H1 (cell line): ENCODE results near the gene E2F8. TPM values are rescaled to one million over a fixed set of nuclear protein-coding genes. Genes with fewer than 3 reads are reported as not detected.

Experiments used
- CTCF ChIA-PET: fragments of 300-600 bp; sonication (Branson Sonifier 250); formaldehyde crosslinking; loops from one replicate; lab custom pipeline; 2021; ENCODE audit not compliant: partially characterized antibody; lab: Charles Lee
- POLR2A ChIA-PET: fragments of 300-600 bp; sonication (Branson Sonifier 250); formaldehyde crosslinking; loops from one replicate; lab custom pipeline; 2021; ENCODE audit warnings: inconsistent platforms; ENCODE audit not compliant: partially characterized antibody; lab: Charles Lee
- DNase-seq, 2 experiments: peaks; one replicate each; pipeline versions ENCODE4 v3.0.0 to v3.0.0-alpha.2; 2010 to 2022; ENCODE audit warnings: low spot score in 2 of 2, low read depth in 1 of 2, mixed read lengths in 1 of 2
- FAIRE-seq: peaks from 2 replicates; lab custom pipeline; 2011; peaks lifted over from hg19 to GRCh38; lab: Jason Lieb, UNC
- H2AFZ ChIP-seq: 2 replicates; pipeline ENCODE4 v1.8.1; 2012; ENCODE audit warnings: low read length, inconsistent platforms
- H2AK5ac ChIP-seq: 2 replicates; pipeline ENCODE4 v1.6.1; 2013; ENCODE audit warnings: low read depth, low read length
- H2BK120ac ChIP-seq: replicated peaks from 2 replicates; pipeline ENCODE3; 2013; ENCODE audit warnings: low read depth, low read length, inconsistent platforms
- H2BK12ac ChIP-seq: 2 replicates; pipeline ENCODE4 v1.6.1; 2013; ENCODE audit warnings: low read depth, low read length
- H2BK15ac ChIP-seq: 2 replicates; pipeline ENCODE4 v1.6.1; 2013; ENCODE audit warnings: low read length
- H2BK20ac ChIP-seq: 2 replicates; pipeline ENCODE4 v1.6.1; 2013; ENCODE audit warnings: low read length
- H2BK5ac ChIP-seq: 2 replicates; pipeline ENCODE4 v1.6.1; 2013; ENCODE audit warnings: low read depth, low read length
- H3K14ac ChIP-seq: 2 replicates; pipeline ENCODE4 v1.6.1; 2013; ENCODE audit warnings: inconsistent platforms; ENCODE audit not compliant: insufficient read length
- H3K18ac ChIP-seq: 2 replicates; pipeline ENCODE4 v1.6.1; 2013; ENCODE audit warnings: low read length; ENCODE audit errors: extremely low read depth
- H3K23ac ChIP-seq: 2 replicates; pipeline ENCODE4 v1.6.1; 2013; ENCODE audit warnings: inconsistent platforms; ENCODE audit not compliant: insufficient read length
- H3K23me2 ChIP-seq: 2 replicates; pipeline ENCODE4 v1.6.1; 2013; ENCODE audit warnings: low read depth, low read length
- H3K27ac ChIP-seq: 2 replicates; pipeline ENCODE4 v1.6.1; 2011; ENCODE audit warnings: low read depth, low read length, inconsistent platforms
- H3K27me3 ChIP-seq, 4 experiments: replicated peaks in 1 of 4; 1 replicate in 1 of 4; 2 replicates in 3 of 4; pipeline versions ENCODE4 v1.6.1 to v1.8.1; 2011 to 2013; ENCODE audit warnings: low read length in 3 of 4, mild to moderate bottlenecking in 3 of 4, inconsistent platforms in 2 of 4, mixed read lengths in 2 of 4, moderate library complexity in 1 of 4; ENCODE audit not compliant: control insufficient read depth in 3 of 4, insufficient read depth in 3 of 4; ENCODE audit errors: extremely low read depth in 1 of 4
- H3K36me3 ChIP-seq, 4 experiments: 2 replicates each; pipeline versions ENCODE4 v1.6.1 to v1.8.1; 2011 to 2013; ENCODE audit warnings: mild to moderate bottlenecking in 4 of 4, low read length in 3 of 4, moderate library complexity in 2 of 4, control low read depth in 1 of 4, inconsistent platforms in 1 of 4; ENCODE audit not compliant: insufficient read depth in 4 of 4, control insufficient read depth in 2 of 4
- H3K4ac ChIP-seq: replicated peaks from 2 replicates; pipeline ENCODE3; 2013; ENCODE audit warnings: low read length, low read depth, mixed read lengths, inconsistent platforms; ENCODE audit not compliant: insufficient read length
- H3K4me1 ChIP-seq, 4 experiments: replicated peaks in 1 of 4; 1 replicate in 1 of 4; 2 replicates in 3 of 4; pipeline versions ENCODE4 v1.6.1 to v1.8.1; 2011 to 2013; ENCODE audit warnings: low read length in 3 of 4, inconsistent platforms in 2 of 4, mixed read lengths in 1 of 4; ENCODE audit not compliant: insufficient read depth in 4 of 4, control insufficient read depth in 3 of 4
- H3K4me2 ChIP-seq, 2 experiments: 2 replicates each; pipeline versions ENCODE4 v1.6.1 to v1.8.1; 2011 to 2013; ENCODE audit warnings: low read depth in 2 of 2, low read length in 2 of 2, control low read depth in 1 of 2, inconsistent platforms in 1 of 2, mild to moderate bottlenecking in 1 of 2; ENCODE audit not compliant: insufficient read depth in 1 of 2
- H3K4me3 ChIP-seq, 4 experiments: fragments of 200-600, 300-600 bp in 1 of 4; sonication (generic), shearing (Covaris generic), sonication (Bioruptor Twin) in 1 of 4; 2 replicates each; pipeline versions ENCODE4 v1.5.1 to v1.8.1; 2011 to 2016; ENCODE audit warnings: low read length in 4 of 4, low read depth in 3 of 4, control low read depth in 2 of 4, inconsistent platforms in 2 of 4, mild to moderate bottlenecking in 2 of 4, mixed read lengths in 1 of 4, moderate library complexity in 1 of 4; ENCODE audit not compliant: insufficient read depth in 2 of 4; ENCODE audit errors: extremely low read depth in 1 of 4
- H3K56ac ChIP-seq: replicated peaks from 2 replicates; pipeline ENCODE3; 2013; ENCODE audit warnings: low read depth, mild to moderate bottlenecking, mixed read lengths, low read length, inconsistent platforms; ENCODE audit not compliant: insufficient read length
- H3K79me1 ChIP-seq: 2 replicates; pipeline ENCODE4 v1.6.1; 2013; ENCODE audit warnings: low read depth, low read length, control low read depth
- H3K79me2 ChIP-seq, 2 experiments: 2 replicates each; pipeline versions ENCODE4 v1.6.1 to v1.8.1; 2012 to 2013; ENCODE audit warnings: low read length in 2 of 2, mild to moderate bottlenecking in 2 of 2, inconsistent platforms in 1 of 2; ENCODE audit not compliant: insufficient read depth in 2 of 2, control insufficient read depth in 1 of 2
- H3K9ac ChIP-seq, 4 experiments: replicated peaks in 1 of 4; 1 replicate in 1 of 4; 2 replicates in 3 of 4; pipeline versions ENCODE4 v1.6.1 to v1.8.1; 2011 to 2013; ENCODE audit warnings: low read depth in 3 of 4, low read length in 3 of 4, control low read depth in 2 of 4, mild to moderate bottlenecking in 2 of 4, moderate library complexity in 2 of 4, inconsistent platforms in 1 of 4; ENCODE audit errors: extremely low read depth in 1 of 4
- H3K9me3 ChIP-seq, 2 experiments: 2 replicates each; pipeline versions ENCODE4 v1.6.1 to v1.8.1; 2012 to 2013; ENCODE audit warnings: mild to moderate bottlenecking in 2 of 2, moderate library complexity in 2 of 2, control low read depth in 1 of 2, inconsistent platforms in 1 of 2, low read depth in 1 of 2, low read length in 1 of 2, mixed read lengths in 1 of 2; ENCODE audit not compliant: insufficient read depth in 2 of 2
- H4K20me1 ChIP-seq, 2 experiments: replicated peaks in 1 of 2; 2 replicates each; pipeline versions ENCODE3 to v1.8.1; 2011 to 2013; ENCODE audit warnings: inconsistent platforms in 2 of 2, low read length in 2 of 2, mild to moderate bottlenecking in 1 of 2; ENCODE audit not compliant: insufficient read depth in 2 of 2, control insufficient read depth in 1 of 2
- H4K5ac ChIP-seq: 2 replicates; pipeline ENCODE4 v1.6.1; 2013; ENCODE audit warnings: low read length, low read depth, mixed read lengths, inconsistent platforms; ENCODE audit not compliant: insufficient read length
- H4K8ac ChIP-seq: 2 replicates; pipeline ENCODE4 v1.8.0; 2013; ENCODE audit warnings: mild to moderate bottlenecking, moderate library complexity, low read length, inconsistent platforms; ENCODE audit not compliant: insufficient read depth; ENCODE audit errors: extremely low read depth
- H4K91ac ChIP-seq: replicated peaks from 2 replicates; pipeline ENCODE3; 2013; ENCODE audit warnings: low read length, mixed read lengths, inconsistent platforms; ENCODE audit not compliant: insufficient read length
- ATF2 ChIP-seq: IDR thresholded peaks from 2 replicates; pipeline ENCODE4 v1.6.1; 2012; ENCODE audit warnings: low read length, inconsistent platforms
- HDAC2 ChIP-seq, 2 experiments: fragments of 300-600 bp in 1 of 2; sonication (generic) in 1 of 2; IDR thresholded peaks; 2 replicates each; pipeline ENCODE4 v1.6.1; 2011 to 2012; ENCODE audit warnings: low read depth in 2 of 2, low read length in 2 of 2, mild to moderate bottlenecking in 2 of 2, moderate library complexity in 2 of 2, borderline replicate concordance in 1 of 2, inconsistent platforms in 1 of 2
- MAFK ChIP-seq: IDR thresholded peaks from 2 replicates; pipeline ENCODE4 v1.6.1; 2012; ENCODE audit warnings: low read depth, mild to moderate bottlenecking, improper control_type of control experiment, low read length
- NANOG ChIP-seq: IDR thresholded peaks from 2 replicates; pipeline ENCODE4 v1.6.1; 2011; ENCODE audit warnings: low read length, low read depth, mild to moderate bottlenecking, inconsistent platforms; ENCODE audit not compliant: insufficient read depth, poor library complexity, severe bottlenecking
- RAD21 ChIP-seq, 2 experiments: IDR thresholded peaks in 1 of 2; conservative IDR thresholded peaks in 1 of 2; 2 replicates each; pipeline ENCODE4 v1.6.1; 2011; ENCODE audit warnings: low read depth in 2 of 2, low read length in 2 of 2, improper control_type of control experiment in 1 of 2, inconsistent platforms in 1 of 2, mild to moderate bottlenecking in 1 of 2, moderate library complexity in 1 of 2
- SIN3A ChIP-seq, 2 experiments: IDR thresholded peaks in 1 of 2; conservative IDR thresholded peaks in 1 of 2; 2 replicates each; pipeline ENCODE4 v1.6.1; 2011 to 2012; ENCODE audit warnings: low read length in 2 of 2, improper control_type of control experiment in 1 of 2, low read depth in 1 of 2, mild to moderate bottlenecking in 1 of 2
- WGBS, 2 experiments: shearing (Covaris generic) in 1 of 2; methylation state at CpG; one replicate each; pipeline versions ENCODE4 v1.1.6 to v1.1.7; 2013 to 2015; ENCODE audit warnings: low lambda C conversion rate in 2 of 2, mixed read lengths in 2 of 2, inconsistent platforms in 1 of 2, low coverage in 1 of 2, missing lambda C conversion rate in 1 of 2; ENCODE audit not compliant: insufficient replicate concordance in 2 of 2, insufficient coverage in 1 of 2, insufficient read length in 1 of 2; ENCODE audit errors: extremely low coverage in 1 of 2, missing lambda C conversion rate in 1 of 2; 5-methylcytosine and 5-hydroxymethylcytosine counted together
- polyA plus RNA-seq, 7 experiments: library from polyadenylated mRNA; depleted of rRNA in 3 of 7; stranded (reverse) in 5 of 7; unstranded in 2 of 7; fragments of >200 nt in 5 of 7; fragments of 200-250 nt in 2 of 7; gene quantifications; 1 replicate in 5 of 7; 2 replicates in 1 of 7; 4 replicates in 1 of 7; pipeline versions ENCODE4 v1.2.1 to v1.2.3, GENCODE V29; 2011 to 2013; ENCODE audit warnings: missing spikeins in 2 of 7, mixed read lengths in 2 of 7
- total RNA-seq: library from RNA; stranded (reverse); fragmentation: NEBNext Ultra II Directional; extraction: Animal tissue kit (Norgen Biotek cat#: 25700); gene quantifications from 2 replicates; pipeline ENCODE4 v1.2.1, GENCODE V29; 2021

The E2F8 gene
- total and polyA plus RNA-seq, 2 of the 8 experiments (the other 6 are each of a cell fraction or from before 2014, with no cell fraction given) = 5.4 to 11.4 TPM

- Histone ChIP-seq H3K4me2 (no peak overlapping the region), H3K79me1 (no peaks in the 10 kb centered on the region), H2BK5ac (no peak overlapping the region), H4K20me1 (no peaks in the 10 kb centered on the region), H3K9me3 (no peaks in the 10 kb centered on the region), H2AK5ac (no peak overlapping the region), H3K23me2 (no peaks in the 10 kb centered on the region), H3K36me3 (no peaks in the 10 kb centered on the region), H2BK120ac (no peak overlapping the region), H3K4me1 (peaks cover 0 to 1% (median 0%) of the 10 kb centered on the region in 4 experiments; a peak in 2 of 7 replicates), H3K23ac (no peak overlapping the region), H3K14ac (no peak overlapping the region), H4K8ac (no peak overlapping the region), H2BK15ac (no peak overlapping the region), H4K91ac (no peak overlapping the region), H2BK20ac (no peak overlapping the region), H4K5ac (no peak overlapping the region), H2BK12ac (no peak overlapping the region), H3K79me2 (no peaks in the 10 kb centered on the region), H3K4ac (no peak overlapping the region), H2AFZ (no peak overlapping the region), H3K56ac (no peak overlapping the region), H3K18ac (no peak overlapping the region), H3K27ac (no peak overlapping the region), H3K4me3 (no peak overlapping the region), H3K9ac (no peak overlapping the region), H3K27me3 (no peaks in the 10 kb centered on the region; a peak in 1 of 7 replicates)
- ChIA-PET CTCF (no interaction called here), POLR2A (no interaction called here)
- 70% methylated on average over 6 of the region's 6 CpGs; no CpG with 5 or more reads in 1 of the 2 experiments for WGBS, 2 experiments
- no peak for DNase-seq
- no peak for FAIRE-seq
- TF ChIP-seq MAFK (no peak), RAD21 (IDR thresholded peaks at IDR 0.05 in 1 of 2, conservative IDR thresholded peaks at IDR 0.05 in 1 of 2; ENCODE audit: low read depth in 2 of 2, low read length in 2 of 2) (no peak), NANOG (no peak), HDAC2 (IDR thresholded peaks at IDR 0.05; ENCODE audit: borderline replicate concordance in 1 of 2, low read depth in 2 of 2, low read length in 2 of 2) (no peak), ATF2 (no peak), SIN3A (conservative IDR thresholded peaks at IDR 0.05 in 1 of 2, IDR thresholded peaks at IDR 0.05 in 1 of 2; ENCODE audit: low read depth in 1 of 2, low read length in 2 of 2) (no peak)
Measured at GRCh38 chr11:19185516-19186052, 55.2 kb downstream of the E2F8 start.
